DOHH2 (cell line): Measurements from ENCODE around the gene GPR42.

Source experiments
- H3F3A ChIP-seq: fragments of 200-600 bp; sonication (generic), shearing (Covaris generic); 2 replicates; pipeline ENCODE4 v1.6.0; 2016; ENCODE audit warnings: antibody characterized with exemption, mild to moderate bottlenecking; ENCODE audit not compliant: control insufficient read depth, insufficient read depth
- H3K27ac ChIP-seq: fragments of 200-600 bp; sonication (generic); 2 replicates; pipeline ENCODE4 v1.5.1; 2014; ENCODE audit warnings: low read depth, mild to moderate bottlenecking, low read length, moderate library complexity
- H3K27me3 ChIP-seq: fragments of 200-600 bp; sonication (generic); 2 replicates; pipeline ENCODE4 v1.6.1; 2014; ENCODE audit warnings: mild to moderate bottlenecking, low read length, mixed read lengths; ENCODE audit not compliant: control insufficient read depth
- H3K36me3 ChIP-seq: fragments of 200-600 bp; sonication (generic); 2 replicates; pipeline ENCODE4 v1.6.1; 2014; ENCODE audit warnings: mild to moderate bottlenecking, low read length, moderate library complexity, mixed read lengths; ENCODE audit not compliant: control insufficient read depth
- H3K4me1 ChIP-seq: fragments of 200-600 bp; sonication (generic); 2 replicates; pipeline ENCODE4 v1.6.1; 2014; ENCODE audit warnings: mild to moderate bottlenecking, low read length, mixed read lengths; ENCODE audit not compliant: control insufficient read depth
- H3K4me2 ChIP-seq: fragments of 200-600 bp; sonication (generic); 2 replicates; pipeline ENCODE4 v1.6.0; 2014; ENCODE audit warnings: mild to moderate bottlenecking, low read length, moderate library complexity
- H3K4me3 ChIP-seq: fragments of 200-600 bp; sonication (generic); 2 replicates; pipeline ENCODE4 v1.5.1; 2014; ENCODE audit warnings: mild to moderate bottlenecking, low read length, mixed read lengths
- H3K79me2 ChIP-seq: fragments of 200-600 bp; sonication (generic); 2 replicates; pipeline ENCODE4 v1.6.1; 2014; ENCODE audit warnings: mild to moderate bottlenecking, low read length, mixed read lengths; ENCODE audit not compliant: control insufficient read depth
- H3K9me2 ChIP-seq: fragments of 200-600 bp; sonication (generic); replicated peaks from 2 replicates; pipeline ENCODE4 v1.6.1; 2014; ENCODE audit warnings: mild to moderate bottlenecking, low read length, mixed read lengths; ENCODE audit not compliant: control insufficient read depth
- H3K9me3 ChIP-seq: fragments of 200-600 bp; sonication (generic); 2 replicates; pipeline ENCODE4 v1.6.1; 2014; ENCODE audit warnings: antibody characterized with exemption, low read length, mixed read lengths; ENCODE audit not compliant: control insufficient read depth, insufficient read depth
- H4K20me1 ChIP-seq: fragments of 200-600 bp; sonication (generic); 2 replicates; pipeline ENCODE4 v1.6.0; 2014; ENCODE audit warnings: low read depth, mild to moderate bottlenecking, antibody characterized with exemption, low read length, moderate library complexity; ENCODE audit not compliant: control insufficient read depth, insufficient read depth
- CTCF ChIP-seq: fragments of 200-600 bp; sonication (generic); IDR thresholded peaks from one replicate; pipeline ENCODE4 v1.5.1; 2014; ENCODE audit warnings: antibody characterized with exemption, mild to moderate bottlenecking, low read depth, low read length; ENCODE audit not compliant: poor library complexity, severe bottlenecking
- EZH2phosphoT487 ChIP-seq: fragments of 200-600 bp; sonication (generic); IDR thresholded peaks from 2 replicates; pipeline ENCODE4 v1.6.1; 2017; ENCODE audit warnings: borderline replicate concordance, mild to moderate bottlenecking, antibody characterized with exemption, low read length, moderate library complexity, mixed read lengths

Gene GPR42

DNA sequence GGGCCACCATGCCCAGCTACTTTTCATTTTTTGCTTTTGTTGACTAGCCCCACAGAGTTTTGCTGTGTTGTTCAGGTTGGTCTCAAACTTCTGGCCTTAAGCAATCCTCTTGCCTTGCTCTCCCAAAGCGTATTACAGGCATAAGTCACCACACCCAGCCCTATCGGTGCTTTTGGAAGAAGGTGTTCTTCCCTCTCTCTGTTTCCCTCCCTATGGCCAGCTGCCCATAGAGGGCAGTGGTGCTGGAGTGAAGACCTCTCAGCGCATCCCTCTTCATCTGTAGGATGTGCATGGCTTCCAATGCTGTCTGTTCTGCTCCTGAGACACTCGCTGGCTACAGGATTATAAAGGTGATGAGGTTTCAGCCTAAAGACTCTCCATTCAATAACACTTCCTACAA, 43.2 kb upstream of the GPR42 start:
- peaks cover 77% of the 10 kb centered on the region for H3K79me2 ChIP-seq
- no peaks in the 10 kb centered on the region for H3K27me3 ChIP-seq
- peaks cover 40% of the 10 kb centered on the region for H3K36me3 ChIP-seq
- H3K4me3 ChIP-seq = peak overlapping the region; percentile 83
- H3K4me1 ChIP-seq = peaks cover 78% of the 10 kb centered on the region
- H3F3A ChIP-seq = peaks cover 62% of the 10 kb centered on the region
- TF ChIP-seq EZH2phosphoT487 (no peak), CTCF (peak; percentile 67)
- peak overlapping the region; percentile 98 for H3K27ac ChIP-seq
- no peaks in the 10 kb centered on the region for H3K9me3 ChIP-seq
- no peaks in the 10 kb centered on the region for H3K9me2 ChIP-seq
- H3K4me2 ChIP-seq = peak overlapping the region; percentile 92
- no peaks in the 10 kb centered on the region for H4K20me1 ChIP-seq

DNA sequence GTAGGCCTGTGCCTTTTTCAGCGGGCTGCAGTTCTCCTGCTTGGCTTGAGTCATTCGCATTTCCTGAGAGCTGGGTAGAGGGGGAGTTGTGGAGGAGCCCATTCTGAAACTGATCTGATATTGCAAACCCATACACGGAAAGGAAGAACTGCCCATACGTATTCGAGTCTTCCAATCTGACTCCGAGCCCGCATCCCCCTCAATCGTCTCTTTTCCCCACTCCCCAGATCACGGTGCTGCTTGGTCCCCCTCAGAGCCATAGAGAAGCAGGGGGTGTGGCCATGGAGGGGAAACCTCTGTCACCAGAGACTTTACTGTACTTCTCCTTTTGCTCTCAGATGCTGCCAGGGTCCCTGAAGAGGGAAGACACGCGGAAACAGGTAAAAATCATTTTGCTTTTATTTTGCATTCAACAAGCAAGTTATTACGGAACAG, 42.0 kb upstream of the GPR42 start, which contains the start of gene CD22:
Gene CD22 (plus strand): TSS at position 337 of the 435 bp plus-strand sequence. CDS start 2,854 bp downstream, outside the sequence.
- Histone ChIP-seq H3K27ac (peak within 1 kb of the TSS; percentile 98), H3K4me3 (peak within 1 kb of the TSS; percentile 83), H3K4me2 (peak within 1 kb of the TSS; percentile 92), H3K36me3 (peaks cover 52% of the 10 kb centered on the region), H3K4me1 (peaks cover 81% of the 10 kb centered on the region), H4K20me1 (peaks cover 6% of the 10 kb centered on the region; the same call in 1 of the 2 replicates), H3K79me2 (peaks cover 89% of the 10 kb centered on the region), H3K9me3 (no peaks in the 10 kb centered on the region), H3K27me3 (no peaks in the 10 kb centered on the region), H3F3A (peaks cover 61% of the 10 kb centered on the region), H3K9me2 (no peaks in the 10 kb centered on the region)
- TF ChIP-seq CTCF (no peak), EZH2phosphoT487 (no peak)

- H3K36me3 ChIP-seq = peaks cover 56% of the 10 kb centered on the region
- peak overlapping the region; percentile 92 for H3K4me2 ChIP-seq
- H3K4me1 ChIP-seq = peaks cover 82% of the 10 kb centered on the region
- peaks cover 94% of the 10 kb centered on the region for H3K79me2 ChIP-seq
- no peaks in the 10 kb centered on the region for H3K9me2 ChIP-seq
- no peaks in the 10 kb centered on the region for H3K9me3 ChIP-seq
- no peak for TF ChIP-seq EZH2phosphoT487
- TF ChIP-seq CTCF = no peak
- H4K20me1 ChIP-seq = peaks cover 8% of the 10 kb centered on the region; the same call in 1 of the 2 replicates
- peak overlapping the region; percentile 83 for H3K4me3 ChIP-seq
- H3F3A ChIP-seq = peaks cover 60% of the 10 kb centered on the region
- H3K27me3 ChIP-seq = no peaks in the 10 kb centered on the region
- H3K27ac ChIP-seq = peak overlapping the region; percentile 98
Observed at GRCh38 chr19:35329323-35329722, 41.5 kb upstream of the GPR42 start.
